ENCODE data around the gene ZNF780A. TPM values are rescaled to one million over a fixed set of nuclear protein-coding genes. Genes with fewer than 3 reads are reported as not detected.

ZNF780A gene
- total and polyA plus RNA-seq, 2 of the 8 experiments (the other 6 are each of a cell fraction or from before 2014, with no cell fraction given), result 3.5 to 12.0 TPM

DNA sequence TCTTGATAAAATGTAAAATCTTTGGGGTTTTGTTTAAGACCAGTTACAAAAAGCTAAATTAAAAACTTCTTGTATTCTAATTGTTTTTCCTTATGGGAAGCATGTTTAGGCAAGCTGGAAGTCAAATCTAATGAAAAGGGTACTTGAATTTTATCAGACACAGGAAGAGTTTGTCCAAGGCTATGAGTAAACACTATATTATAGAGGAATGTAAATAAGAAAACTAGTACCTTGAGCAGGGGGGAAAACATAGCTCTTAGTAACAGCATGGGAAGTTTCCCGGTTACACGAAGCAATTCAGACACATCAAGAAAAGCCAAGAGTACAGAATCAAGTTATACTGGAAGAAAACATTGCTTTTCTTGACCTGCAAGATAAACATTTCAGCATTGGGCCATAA lies 19.8 kb upstream of the ZNF780A start:
- Histone ChIP-seq H3K14ac (ENCODE audit: insufficient read length) (no peak overlapping the region), H2AFZ (ENCODE audit: low read length) (no peak overlapping the region), H3K23me2 (ENCODE audit: low read depth, low read length) (no peaks in the 10 kb centered on the region), H4K8ac (ENCODE audit: extremely low read depth, insufficient read depth, low read length) (no peak overlapping the region), H4K20me1 (replicated peaks in 1 of 2; ENCODE audit: control insufficient read depth in 1 of 2, insufficient read depth in 2 of 2, low read length in 2 of 2) (no peaks in the 10 kb centered on the region), H4K5ac (ENCODE audit: insufficient read length, low read depth, low read length) (no peak overlapping the region), H3K9me3 (ENCODE audit: insufficient read depth in 2 of 2, low read depth in 1 of 2, low read length in 1 of 2) (peaks cover 7 to 20% of the 10 kb centered on the region in 2 experiments), H3K18ac (ENCODE audit: extremely low read depth, low read length) (no peak overlapping the region), H3K23ac (ENCODE audit: insufficient read length) (no peak overlapping the region), H3K56ac (replicated peaks; ENCODE audit: insufficient read length, low read depth, low read length) (no peak overlapping the region), H4K91ac (replicated peaks; ENCODE audit: insufficient read length, low read length) (no peak overlapping the region), H3K4me1 (replicated peaks in 1 of 4; ENCODE audit: control insufficient read depth in 3 of 4, insufficient read depth in 4 of 4, low read length in 3 of 4) (no peaks in the 10 kb centered on the region), H3K9ac (replicated peaks in 1 of 4; ENCODE audit: extremely low read depth in 1 of 4, low read depth in 3 of 4, low read length in 3 of 4) (no peak overlapping the region), H2BK5ac (ENCODE audit: low read depth, low read length) (no peak overlapping the region), H2AK5ac (ENCODE audit: low read depth, low read length) (no peak overlapping the region), H3K79me2 (ENCODE audit: control insufficient read depth in 1 of 2, insufficient read depth in 2 of 2, low read length in 2 of 2) (no peaks in the 10 kb centered on the region), H3K27me3 (replicated peaks in 1 of 4; ENCODE audit: control insufficient read depth in 3 of 4, extremely low read depth in 1 of 4, insufficient read depth in 3 of 4, low read length in 3 of 4) (no peaks in the 10 kb centered on the region), H2BK120ac (replicated peaks; ENCODE audit: low read depth, low read length) (no peak overlapping the region), H3K4ac (replicated peaks; ENCODE audit: insufficient read length, low read depth, low read length) (no peak overlapping the region), H3K27ac (ENCODE audit: low read depth, low read length) (no peak overlapping the region), H2BK12ac (ENCODE audit: low read depth, low read length) (no peak overlapping the region), H2BK15ac (ENCODE audit: low read length) (no peak overlapping the region), H3K4me2 (ENCODE audit: insufficient read depth in 1 of 2, low read depth in 2 of 2, low read length in 2 of 2) (no peak overlapping the region), H3K4me3 (ENCODE audit: extremely low read depth in 1 of 4, insufficient read depth in 2 of 4, low read depth in 3 of 4, low read length in 4 of 4) (no peak overlapping the region), H2BK20ac (ENCODE audit: low read length) (no peak overlapping the region), H3K36me3 (ENCODE audit: control insufficient read depth in 2 of 4, insufficient read depth in 4 of 4, low read length in 3 of 4) (no peaks in the 10 kb centered on the region), H3K79me1 (ENCODE audit: low read depth, low read length) (no peaks in the 10 kb centered on the region)
- 91% methylated on average over 2 of the region's 2 CpGs; no CpG with 5 or more reads in 1 of the 2 experiments for WGBS, 2 experiments (ENCODE audit: extremely low coverage in 1 of 2, insufficient coverage in 1 of 2, insufficient read length in 1 of 2, insufficient replicate concordance in 2 of 2, low coverage in 1 of 2, low lambda C conversion rate in 2 of 2, missing lambda C conversion rate in 1 of 2)
- FAIRE-seq (no peak), DNase-seq (ENCODE audit: low read depth in 1 of 2, low spot score in 2 of 2) (no peak)
- TF ChIP-seq PHF8 (conservative IDR thresholded peaks at IDR 0.05; ENCODE audit: low read depth, low read length), result no peak
- no peak for TF ChIP-seq ZNF274 (IDR thresholded peaks at IDR 0.05; ENCODE audit: borderline replicate concordance, extremely low read depth, low read length)
- TF ChIP-seq, protein P1, sequence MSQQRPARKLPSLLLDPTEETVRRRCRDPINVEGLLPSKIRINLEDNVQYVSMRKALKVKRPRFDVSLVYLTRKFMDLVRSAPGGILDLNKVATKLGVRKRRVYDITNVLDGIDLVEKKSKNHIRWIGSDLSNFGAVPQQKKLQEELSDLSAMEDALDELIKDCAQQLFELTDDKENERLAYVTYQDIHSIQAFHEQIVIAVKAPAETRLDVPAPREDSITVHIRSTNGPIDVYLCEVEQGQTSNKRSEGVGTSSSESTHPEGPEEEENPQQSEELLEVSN (IDR thresholded peaks at IDR 0.05), result no peak
- TF ChIP-seq CBX5 (IDR thresholded peaks at IDR 0.05; ENCODE audit: low read depth, low read length), result no peak
- no peak for TF ChIP-seq KDM5A (IDR thresholded peaks at IDR 0.05; ENCODE audit: low read length)
- no peak for TF ChIP-seq SP1 (IDR thresholded peaks at IDR 0.05; ENCODE audit: low read depth, low read length)
- TF ChIP-seq EP300 (IDR thresholded peaks at IDR 0.05; ENCODE audit: borderline replicate concordance in 1 of 2, low read depth in 2 of 2, low read length in 2 of 2), result no peak
- no peak for TF ChIP-seq GTF2F1 (IDR thresholded peaks at IDR 0.05; ENCODE audit: borderline replicate concordance, low read depth, low read length)
- TF ChIP-seq RXRA (IDR thresholded peaks at IDR 0.05; ENCODE audit: insufficient read depth, low read depth, low read length), result no peak
- TF ChIP-seq SAP30 (IDR thresholded peaks at IDR 0.05; ENCODE audit: insufficient read depth, insufficient replicate concordance, low read length), result no peak
- no peak for TF ChIP-seq JUN (IDR thresholded peaks at IDR 0.05; ENCODE audit: low read depth, low read length)
- no peak for TF ChIP-seq YY1 (IDR thresholded peaks at IDR 0.05; ENCODE audit: low read depth, low read length)
- no peak for TF ChIP-seq POLR2A (IDR thresholded peaks at IDR 0.05; ENCODE audit: control extremely low read depth in 1 of 2, low read depth in 2 of 2, low read length in 2 of 2)
- TF ChIP-seq BACH1 (IDR thresholded peaks at IDR 0.05; ENCODE audit: low read length), result no peak
- ChIA-PET POLR2A (ENCODE audit: partially characterized antibody) (no interaction called here), CTCF (ENCODE audit: partially characterized antibody) (interaction anchor here (0.8 kb wide), 1 partner anchor 29 kb away, joined by 4 read pairs; no protein-coding TSS in a partner anchor)

Measured in H1 (cell line).